Esophagus squamous epithelium (tissue), 4 donors: ENCODE results near the gene CNTLN.

Experiments used
- POLR2A ChIP-seq, 4 donors: fragments of 450-650 bp; IDR thresholded peaks; one replicate each; pipeline ENCODE4 v1.6.1; 2017; ENCODE audit warnings: antibody characterized with exemption in 4 of 4, mild to moderate bottlenecking in 4 of 4, moderate library complexity in 3 of 4
- TF ChIP-seq, protein P1 (sequence below), 6 experiments: fragments of 450-650 bp in 4 of 6; fragments of 200-600 bp in 2 of 6; sonication (generic) in 2 of 6; IDR thresholded peaks; one replicate each; pipeline ENCODE4 v1.5.1; 2016 to 2019; ENCODE audit warnings: antibody characterized with exemption in 6 of 6, mild to moderate bottlenecking in 4 of 6, moderate library complexity in 4 of 6

DNA sequence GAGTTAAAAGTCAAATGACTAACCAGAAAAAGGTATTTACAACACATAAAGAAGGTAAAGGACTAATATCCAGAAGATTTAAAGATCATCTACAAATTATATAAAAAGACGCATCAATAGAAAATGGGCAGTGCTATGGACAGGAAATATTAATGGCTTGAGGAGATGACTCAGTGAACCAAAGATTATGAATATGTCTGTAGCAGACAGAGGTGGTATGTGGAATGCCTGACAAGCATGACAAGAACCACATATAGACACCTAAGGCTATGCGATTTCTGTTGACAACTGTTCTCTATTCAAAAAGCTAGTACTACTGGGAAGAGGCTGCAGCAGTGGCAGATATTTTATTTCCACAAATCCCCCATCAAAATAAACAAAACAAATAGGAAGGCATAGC, 267.0 kb downstream of the CNTLN start:
- TF ChIP-seq, protein P1, sequence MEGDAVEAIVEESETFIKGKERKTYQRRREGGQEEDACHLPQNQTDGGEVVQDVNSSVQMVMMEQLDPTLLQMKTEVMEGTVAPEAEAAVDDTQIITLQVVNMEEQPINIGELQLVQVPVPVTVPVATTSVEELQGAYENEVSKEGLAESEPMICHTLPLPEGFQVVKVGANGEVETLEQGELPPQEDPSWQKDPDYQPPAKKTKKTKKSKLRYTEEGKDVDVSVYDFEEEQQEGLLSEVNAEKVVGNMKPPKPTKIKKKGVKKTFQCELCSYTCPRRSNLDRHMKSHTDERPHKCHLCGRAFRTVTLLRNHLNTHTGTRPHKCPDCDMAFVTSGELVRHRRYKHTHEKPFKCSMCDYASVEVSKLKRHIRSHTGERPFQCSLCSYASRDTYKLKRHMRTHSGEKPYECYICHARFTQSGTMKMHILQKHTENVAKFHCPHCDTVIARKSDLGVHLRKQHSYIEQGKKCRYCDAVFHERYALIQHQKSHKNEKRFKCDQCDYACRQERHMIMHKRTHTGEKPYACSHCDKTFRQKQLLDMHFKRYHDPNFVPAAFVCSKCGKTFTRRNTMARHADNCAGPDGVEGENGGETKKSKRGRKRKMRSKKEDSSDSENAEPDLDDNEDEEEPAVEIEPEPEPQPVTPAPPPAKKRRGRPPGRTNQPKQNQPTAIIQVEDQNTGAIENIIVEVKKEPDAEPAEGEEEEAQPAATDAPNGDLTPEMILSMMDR (IDR thresholded peaks at IDR 0.05): no peak
- no peak for TF ChIP-seq POLR2A (IDR thresholded peaks at IDR 0.05)
